ENCODE results near the gene CAMKK2. TPM values are rescaled to one million over a fixed set of nuclear protein-coding genes. Genes with fewer than 3 reads are reported as not detected.

Gene CAMKK2
- 11.7 and 15.5 TPM in 2 replicates for total RNA-seq (2014; rRNA removed; shearing (Covaris generic); ENCODE audit: low replicate concordance)

DNA sequence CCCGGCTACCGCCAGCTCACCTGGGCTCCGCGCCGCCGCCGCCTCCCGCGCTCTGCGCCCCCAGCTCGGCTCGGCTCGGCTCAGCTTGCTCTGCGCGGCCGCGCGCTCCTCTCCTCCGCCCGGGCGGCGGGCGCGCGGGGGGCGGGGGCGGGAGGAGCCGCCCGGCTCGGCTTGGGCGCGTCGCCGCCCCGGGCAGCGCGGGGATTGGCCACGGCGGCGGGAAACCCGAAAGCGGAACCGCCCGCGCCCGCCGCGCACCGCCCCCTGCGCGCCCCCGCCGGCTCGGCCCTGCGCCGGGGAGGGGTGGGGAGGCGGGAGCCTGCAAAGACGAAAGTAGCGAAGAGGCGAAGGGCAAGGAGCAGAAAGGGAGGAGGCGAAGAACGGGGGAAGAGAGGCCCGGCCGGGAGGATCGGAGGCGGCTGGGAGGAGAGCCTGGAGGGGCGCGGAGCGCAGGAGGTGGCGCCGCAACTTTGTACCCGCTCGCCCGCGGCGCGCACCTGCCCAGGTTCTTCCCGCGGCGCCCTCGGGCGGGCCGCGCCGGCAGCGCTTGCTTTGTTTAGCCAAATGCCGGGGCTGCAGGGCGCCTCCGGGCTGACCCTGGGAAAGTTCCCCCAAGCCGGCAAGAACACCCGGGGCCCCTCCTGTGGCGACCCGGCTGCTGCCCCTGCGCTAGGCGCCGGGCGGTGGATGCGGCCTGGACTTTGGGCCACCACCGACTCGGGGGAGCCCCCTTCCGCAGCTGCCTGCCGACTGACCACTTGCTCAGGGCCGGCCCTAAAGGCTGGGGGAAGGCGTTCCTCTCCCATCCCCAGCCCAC lies at the start of gene CAMKK2:
Gene CAMKK2, minus strand, starts transcription at position 92 of the 817 bp plus-strand sequence. CDS start 22,183 bp downstream, outside the sequence.
- no peaks in the 10 kb centered on the region for H3K9me2 ChIP-seq (replicated peaks; ENCODE audit: insufficient read depth, low read length)
- peak within 1 kb of the TSS; percentile 98 for H2AFZ ChIP-seq (ENCODE audit: low read length)
- peaks cover 38% of the 10 kb centered on the region for H3K79me2 ChIP-seq (ENCODE audit: low read length)
- peak; percentile 96 for DNase-seq
- no peaks in the 10 kb centered on the region for H3K36me3 ChIP-seq (ENCODE audit: insufficient read depth, low read length)
- H3K4me3 ChIP-seq (ENCODE audit: low read length), result peak within 1 kb of the TSS; percentile 98
- peaks cover 29% of the 10 kb centered on the region for H3K4me1 ChIP-seq (ENCODE audit: low read length)
- peak within 1 kb of the TSS; percentile 97 for H3K4me2 ChIP-seq (ENCODE audit: low read depth, low read length, poor library complexity, severe bottlenecking)
- H3K9me3 ChIP-seq (ENCODE audit: low read length), result no peaks in the 10 kb centered on the region
- no peaks in the 10 kb centered on the region for H3K27me3 ChIP-seq (ENCODE audit: low read length)
- no peaks in the 10 kb centered on the region for H4K20me1 ChIP-seq (ENCODE audit: insufficient read depth, low read depth, low read length)
- peak within 1 kb of the TSS; percentile 96 for H3K9ac ChIP-seq (ENCODE audit: low read length)
- peak within 1 kb of the TSS; percentile 20; the same call in 1 of the 2 replicates for H3K27ac ChIP-seq (ENCODE audit: low read length)

DNA sequence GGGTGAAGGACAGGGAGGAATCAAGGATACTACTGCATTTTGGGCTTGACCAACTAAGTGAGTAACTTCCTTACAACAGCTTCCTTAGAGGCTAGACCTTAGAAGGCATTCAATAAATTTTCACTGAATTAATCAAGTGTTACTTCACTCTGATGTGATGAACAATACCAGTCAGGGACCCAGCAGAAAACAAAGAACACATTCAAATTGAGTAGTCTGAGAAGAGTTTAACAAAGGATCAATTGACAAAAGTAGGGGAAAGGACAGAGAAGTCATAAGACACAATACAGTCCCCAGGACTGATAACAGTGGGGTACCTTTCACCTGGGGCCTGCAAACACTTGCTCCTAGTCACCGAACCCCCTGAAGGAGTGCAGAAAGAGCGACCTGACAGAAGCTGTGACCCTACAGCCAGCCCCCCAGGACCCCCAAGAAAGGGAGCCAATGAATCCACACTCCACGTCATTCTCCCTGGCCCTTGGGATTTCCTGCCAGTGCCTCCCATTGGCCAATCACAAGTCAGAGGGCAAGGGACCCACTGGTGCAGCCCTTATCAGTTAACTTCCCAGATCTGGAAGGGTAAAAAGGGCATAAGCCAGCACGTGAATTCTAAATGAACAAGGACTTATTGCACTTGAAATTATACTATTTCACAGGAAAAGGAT lies 48.8 kb upstream of the CAMKK2 start:
- H3K9me2 ChIP-seq (replicated peaks; ENCODE audit: insufficient read depth, low read length), result no peaks in the 10 kb centered on the region
- no peak overlapping the region for H3K9ac ChIP-seq (ENCODE audit: low read length)
- peaks cover 46% of the 10 kb centered on the region; the same call in 1 of the 2 replicates for H3K36me3 ChIP-seq (ENCODE audit: insufficient read depth, low read length)
- H2AFZ ChIP-seq (ENCODE audit: low read length), result no peak overlapping the region
- H3K27ac ChIP-seq (ENCODE audit: low read length), result no peak overlapping the region
- no peak overlapping the region for H3K4me2 ChIP-seq (ENCODE audit: low read depth, low read length, poor library complexity, severe bottlenecking)
- no peaks in the 10 kb centered on the region for H3K9me3 ChIP-seq (ENCODE audit: low read length)
- H4K20me1 ChIP-seq (ENCODE audit: insufficient read depth, low read depth, low read length), result no peaks in the 10 kb centered on the region
- no peak overlapping the region for H3K4me3 ChIP-seq (ENCODE audit: low read length)
- peaks cover 37% of the 10 kb centered on the region for H3K79me2 ChIP-seq (ENCODE audit: low read length)
- H3K4me1 ChIP-seq (ENCODE audit: low read length), result peaks cover 11% of the 10 kb centered on the region
- DNase-seq, result no peak
- no peaks in the 10 kb centered on the region for H3K27me3 ChIP-seq (ENCODE audit: low read length)

DNA sequence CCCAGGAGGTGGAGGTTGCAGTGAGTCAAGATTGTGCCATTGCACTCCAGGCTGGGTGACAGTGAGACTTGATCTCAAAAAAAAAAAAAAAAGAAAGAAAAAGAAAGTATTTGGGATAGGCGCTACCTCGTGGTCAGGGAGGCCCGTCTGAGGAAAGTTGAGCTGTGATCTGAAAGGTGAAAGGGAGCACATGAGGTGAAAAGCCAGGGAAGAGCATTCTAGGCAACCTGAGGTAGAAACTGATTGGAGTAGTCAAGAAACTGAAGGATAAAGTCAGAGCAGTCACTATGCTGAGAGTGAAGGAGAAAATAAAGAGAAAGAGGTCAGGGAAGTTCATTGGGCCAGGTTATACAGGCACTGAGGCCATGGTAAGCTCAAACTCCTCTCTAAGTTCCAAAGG lies 48.0 kb upstream of the CAMKK2 start:
- Histone ChIP-seq H3K27me3 (ENCODE audit: low read length) (no peaks in the 10 kb centered on the region), H3K4me1 (ENCODE audit: low read length) (peaks cover 11% of the 10 kb centered on the region), H3K36me3 (ENCODE audit: insufficient read depth, low read length) (peaks cover 48% of the 10 kb centered on the region; the same call in 1 of the 2 replicates), H3K9ac (ENCODE audit: low read length) (no peak overlapping the region), H3K9me2 (replicated peaks; ENCODE audit: insufficient read depth, low read length) (no peaks in the 10 kb centered on the region), H3K4me3 (ENCODE audit: low read length) (no peak overlapping the region), H3K4me2 (ENCODE audit: low read depth, low read length, poor library complexity, severe bottlenecking) (no peak overlapping the region), H3K9me3 (ENCODE audit: low read length) (no peaks in the 10 kb centered on the region), H4K20me1 (ENCODE audit: insufficient read depth, low read depth, low read length) (no peaks in the 10 kb centered on the region), H2AFZ (ENCODE audit: low read length) (no peak overlapping the region), H3K27ac (ENCODE audit: low read length) (no peak overlapping the region), H3K79me2 (ENCODE audit: low read length) (peaks cover 30% of the 10 kb centered on the region)
- no peak for DNase-seq

DNA sequence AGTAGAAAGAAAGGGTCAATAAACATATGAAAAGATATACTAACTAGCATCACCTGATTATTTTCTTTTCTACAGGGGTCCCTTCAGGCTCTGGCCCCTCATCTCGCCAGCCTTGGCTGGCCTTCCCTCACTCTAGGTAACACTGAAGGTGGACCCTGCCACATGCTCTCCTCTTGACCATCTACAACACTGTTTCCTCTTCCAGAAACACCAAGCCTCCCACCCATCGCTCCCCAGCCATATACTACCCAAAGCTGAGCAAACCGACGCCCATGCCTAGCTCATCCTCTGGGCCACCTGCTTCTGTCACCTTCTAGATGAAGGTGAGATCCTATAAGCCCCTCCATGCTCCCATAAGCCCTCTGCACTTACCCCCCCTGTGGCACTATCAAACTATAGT lies 40.9 kb upstream of the CAMKK2 start:
- no peaks in the 10 kb centered on the region for H3K27me3 ChIP-seq (ENCODE audit: low read length)
- H3K36me3 ChIP-seq (ENCODE audit: insufficient read depth, low read length), result peaks cover 34% of the 10 kb centered on the region; the same call in 1 of the 2 replicates
- H3K9me3 ChIP-seq (ENCODE audit: low read length), result no peaks in the 10 kb centered on the region
- H3K9me2 ChIP-seq (replicated peaks; ENCODE audit: insufficient read depth, low read length), result no peaks in the 10 kb centered on the region
- no peaks in the 10 kb centered on the region for H4K20me1 ChIP-seq (ENCODE audit: insufficient read depth, low read depth, low read length)
- H3K79me2 ChIP-seq (ENCODE audit: low read length), result peaks cover 9% of the 10 kb centered on the region
- no peak for DNase-seq
- H3K4me3 ChIP-seq (ENCODE audit: low read length), result no peak overlapping the region
- H2AFZ ChIP-seq (ENCODE audit: low read length), result no peak overlapping the region
- H3K27ac ChIP-seq (ENCODE audit: low read length), result no peak overlapping the region
- H3K4me2 ChIP-seq (ENCODE audit: low read depth, low read length, poor library complexity, severe bottlenecking), result no peak overlapping the region
- H3K4me1 ChIP-seq (ENCODE audit: low read length), result no peaks in the 10 kb centered on the region
- no peak overlapping the region for H3K9ac ChIP-seq (ENCODE audit: low read length)

DNA sequence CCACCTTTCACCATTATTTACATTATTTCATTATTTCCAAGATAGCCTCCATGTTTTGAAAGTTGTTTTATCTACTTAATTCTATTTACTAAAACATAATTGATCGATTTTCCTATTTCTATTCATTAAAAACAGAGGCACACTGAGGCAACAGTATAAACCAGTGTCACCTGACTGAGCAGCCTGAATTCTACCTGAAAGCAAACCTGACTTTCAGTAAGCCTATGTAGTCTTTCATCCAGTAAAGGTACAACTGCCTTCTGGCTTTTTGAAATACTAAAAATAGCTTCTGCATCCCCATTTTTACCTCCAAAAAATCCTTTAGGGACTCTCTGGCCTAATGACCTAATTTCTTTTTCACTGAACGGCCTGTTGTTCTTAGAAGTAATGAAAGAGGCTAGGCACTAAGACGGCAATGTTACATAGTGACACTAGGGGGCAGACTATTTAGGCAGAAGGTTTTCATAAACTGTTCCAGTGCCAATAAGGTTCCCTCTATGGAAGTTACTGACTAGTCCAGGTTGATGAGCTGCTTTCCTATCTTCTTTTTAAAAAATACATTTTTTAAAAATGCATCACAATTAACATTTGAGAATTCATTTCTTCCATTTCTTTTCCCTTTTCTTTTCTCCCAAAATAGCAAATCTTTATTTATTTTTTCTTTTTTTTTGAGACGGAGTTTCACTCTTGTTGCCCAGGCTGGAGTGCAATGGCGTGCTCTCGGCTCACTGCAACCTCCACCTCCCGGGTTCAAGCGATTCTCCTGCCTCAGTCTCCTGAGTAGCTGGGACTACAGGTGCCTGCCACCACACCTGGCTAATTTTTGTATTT lies 38.2 kb upstream of the CAMKK2 start:
- DNase-seq, result peak; percentile 83
- no peaks in the 10 kb centered on the region for H3K4me1 ChIP-seq (ENCODE audit: low read length)

DNA sequence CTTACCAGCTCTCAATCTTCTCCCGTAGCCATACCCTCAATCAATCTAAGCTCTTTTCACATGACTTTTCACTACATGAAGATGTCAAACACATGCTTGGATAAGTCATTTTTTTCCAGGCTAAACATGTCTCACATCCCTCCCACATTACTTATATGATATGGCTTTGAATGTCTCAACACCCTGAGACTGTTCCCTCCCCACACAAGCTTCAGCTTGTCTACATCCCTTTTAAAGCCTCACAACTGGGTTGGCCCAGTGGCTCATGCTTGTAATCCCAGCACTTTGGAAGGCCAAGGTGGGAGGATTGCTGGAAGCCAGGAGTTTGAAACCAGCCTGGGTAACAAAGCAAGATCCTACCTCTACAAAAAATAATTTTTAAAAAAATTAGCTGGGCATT lies 37.2 kb upstream of the CAMKK2 start:
- Histone ChIP-seq H3K4me3 (ENCODE audit: low read length) (no peak overlapping the region), H3K9me3 (ENCODE audit: low read length) (no peaks in the 10 kb centered on the region), H3K9me2 (replicated peaks; ENCODE audit: insufficient read depth, low read length) (no peaks in the 10 kb centered on the region), H4K20me1 (ENCODE audit: insufficient read depth, low read depth, low read length) (no peaks in the 10 kb centered on the region), H3K36me3 (ENCODE audit: insufficient read depth, low read length) (peaks cover 47% of the 10 kb centered on the region; the same call in 1 of the 2 replicates), H3K9ac (ENCODE audit: low read length) (no peak overlapping the region), H3K79me2 (ENCODE audit: low read length) (peaks cover 9% of the 10 kb centered on the region), H3K4me2 (ENCODE audit: low read depth, low read length, poor library complexity, severe bottlenecking) (no peak overlapping the region), H3K27ac (ENCODE audit: low read length) (no peak overlapping the region), H3K27me3 (ENCODE audit: low read length) (no peaks in the 10 kb centered on the region), H2AFZ (ENCODE audit: low read length) (no peak overlapping the region), H3K4me1 (ENCODE audit: low read length) (no peaks in the 10 kb centered on the region)
- DNase-seq, result no peak

More for the DNA sequence above, 38.2 kb upstream of the CAMKK2 start:
- Histone ChIP-seq H3K27me3 (ENCODE audit: low read length) (no peaks in the 10 kb centered on the region), H3K27ac (ENCODE audit: low read length) (no peak overlapping the region), H3K79me2 (ENCODE audit: low read length) (peaks cover 9% of the 10 kb centered on the region), H2AFZ (ENCODE audit: low read length) (no peak overlapping the region), H3K9me2 (replicated peaks; ENCODE audit: insufficient read depth, low read length) (no peaks in the 10 kb centered on the region), H3K9ac (ENCODE audit: low read length) (no peak overlapping the region), H3K9me3 (ENCODE audit: low read length) (no peaks in the 10 kb centered on the region), H3K36me3 (ENCODE audit: insufficient read depth, low read length) (peaks cover 47% of the 10 kb centered on the region; the same call in 1 of the 2 replicates), H4K20me1 (ENCODE audit: insufficient read depth, low read depth, low read length) (no peaks in the 10 kb centered on the region), H3K4me3 (ENCODE audit: low read length) (no peak overlapping the region), H3K4me2 (ENCODE audit: low read depth, low read length, poor library complexity, severe bottlenecking) (no peak overlapping the region)

DNA sequence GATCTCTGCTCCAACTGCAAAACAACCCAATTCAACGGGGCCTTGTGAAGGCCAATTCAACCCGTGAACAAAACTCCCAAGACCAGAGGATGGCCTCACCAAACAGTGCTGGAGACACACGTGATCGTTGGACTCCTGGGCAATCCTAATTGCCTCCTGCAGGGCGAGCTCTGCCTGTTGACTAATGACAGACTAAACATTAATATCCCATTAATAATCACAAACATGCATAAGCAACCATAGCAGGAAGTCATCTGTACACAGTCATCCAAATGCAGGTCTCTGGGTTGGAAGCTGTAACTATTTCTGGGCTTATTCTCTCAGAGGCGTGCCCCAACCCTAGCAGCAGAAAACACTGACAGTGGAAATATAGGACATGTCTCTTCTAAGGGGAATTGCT lies 34.7 kb upstream of the CAMKK2 start:
- no peak overlapping the region for H3K27ac ChIP-seq (ENCODE audit: low read length)
- H3K9ac ChIP-seq (ENCODE audit: low read length), result no peak overlapping the region
- no peaks in the 10 kb centered on the region for H4K20me1 ChIP-seq (ENCODE audit: insufficient read depth, low read depth, low read length)
- no peaks in the 10 kb centered on the region for H3K9me3 ChIP-seq (ENCODE audit: low read length)
- no peaks in the 10 kb centered on the region for H3K9me2 ChIP-seq (replicated peaks; ENCODE audit: insufficient read depth, low read length)
- no peak overlapping the region for H3K4me2 ChIP-seq (ENCODE audit: low read depth, low read length, poor library complexity, severe bottlenecking)
- H2AFZ ChIP-seq (ENCODE audit: low read length), result no peak overlapping the region
- no peak for DNase-seq
- H3K79me2 ChIP-seq (ENCODE audit: low read length), result peaks cover 9% of the 10 kb centered on the region
- no peak overlapping the region for H3K4me3 ChIP-seq (ENCODE audit: low read length)
- H3K27me3 ChIP-seq (ENCODE audit: low read length), result no peaks in the 10 kb centered on the region
- no peaks in the 10 kb centered on the region for H3K4me1 ChIP-seq (ENCODE audit: low read length)
- peaks cover 66% of the 10 kb centered on the region for H3K36me3 ChIP-seq (ENCODE audit: insufficient read depth, low read length)

All from Karpas-422 (cell line).